Renal cortex interstitium (tissue), 3 donors: ENCODE results near the gene HTD2. TPM values are rescaled to one million over a fixed set of nuclear protein-coding genes. Genes with fewer than 3 reads are reported as not detected.

Source experiments
- polyA plus RNA-seq, 3 donors: library from polyadenylated mRNA; unstranded; fragments of 120-200 nt; gene quantifications; one replicate each; pipeline ENCODE4 v1.2.1, GENCODE V29; 2013; ENCODE audit not compliant: insufficient read length in 3 of 3

Gene HTD2
- polyA plus RNA-seq, 3 donors, result 14.4 to 16.6 (median 14.8) TPM

Other genes starting within 250 kb of the HTD2 start
- 1 to 10 TPM; 2.4 to 9.4 (median 4.4) TPM for gene DNASE1L3, start 95.5 kb upstream of the HTD2 start, polyA plus RNA-seq
- gene ABHD6, start 68.7 kb upstream of the HTD2 start, polyA plus RNA-seq, result 10 to 100 TPM; 11.2 to 14.4 (median 12.2) TPM
- gene RPP14, start 275 bp upstream of the HTD2 start, polyA plus RNA-seq, result 10 to 100 TPM; 19.8 to 23.4 (median 21.1) TPM
- gene PXK, start 26.4 kb downstream of the HTD2 start, polyA plus RNA-seq, result 10 to 100 TPM; 21.8 to 34.0 (median 31.2) TPM
- 100 to 1,000 TPM in 2 of 3 donors, 10 to 100 TPM in 1; 95.7 to 118 (median 118) TPM for gene PDHB, start 127.3 kb downstream of the HTD2 start, polyA plus RNA-seq
- gene KCTD6, start 185.6 kb downstream of the HTD2 start, polyA plus RNA-seq, result 10 to 100 TPM; 30.6 to 37.7 (median 33.4) TPM
- 10 to 100 TPM; 33.4 to 43.8 (median 41.6) TPM for gene ACOX2, start 230.7 kb downstream of the HTD2 start, polyA plus RNA-seq